Measurements from ENCODE around the gene MRPS34.

The MRPS34 gene

DNA sequence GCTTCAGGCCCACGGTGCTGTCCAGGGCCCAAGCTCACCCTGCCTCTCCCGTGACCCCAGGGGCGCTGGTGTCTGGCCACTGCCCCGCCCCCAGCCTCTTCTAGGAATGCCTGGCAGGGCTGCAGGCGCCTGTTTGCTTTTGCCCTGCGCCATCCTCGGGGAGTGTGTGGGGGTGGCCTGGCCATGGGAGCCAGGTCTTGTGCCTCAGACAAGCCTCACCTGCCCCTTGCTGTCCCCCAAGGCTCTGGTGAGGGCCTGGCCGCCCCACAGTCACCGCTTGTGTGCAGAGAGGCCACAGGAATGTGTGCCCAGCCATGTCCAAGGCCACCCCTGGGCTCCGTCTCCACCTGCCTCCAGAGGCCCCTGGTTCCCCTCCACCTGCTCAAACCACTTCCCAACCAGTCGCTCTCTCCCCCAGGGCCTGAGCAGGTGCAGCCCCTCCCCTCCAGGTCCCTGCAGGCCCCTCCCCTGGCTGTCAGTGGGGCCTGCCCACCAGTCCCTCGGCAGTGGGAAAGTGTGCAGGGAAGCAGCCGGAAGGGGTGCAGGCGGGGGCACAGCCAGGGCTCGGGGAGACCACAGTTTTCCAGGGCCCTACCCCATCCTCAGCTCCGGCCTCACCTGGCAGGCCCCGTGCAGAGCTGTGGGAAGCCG is 21.4 kb upstream of the MRPS34 start:
- DNase-seq, result no peak

DNA sequence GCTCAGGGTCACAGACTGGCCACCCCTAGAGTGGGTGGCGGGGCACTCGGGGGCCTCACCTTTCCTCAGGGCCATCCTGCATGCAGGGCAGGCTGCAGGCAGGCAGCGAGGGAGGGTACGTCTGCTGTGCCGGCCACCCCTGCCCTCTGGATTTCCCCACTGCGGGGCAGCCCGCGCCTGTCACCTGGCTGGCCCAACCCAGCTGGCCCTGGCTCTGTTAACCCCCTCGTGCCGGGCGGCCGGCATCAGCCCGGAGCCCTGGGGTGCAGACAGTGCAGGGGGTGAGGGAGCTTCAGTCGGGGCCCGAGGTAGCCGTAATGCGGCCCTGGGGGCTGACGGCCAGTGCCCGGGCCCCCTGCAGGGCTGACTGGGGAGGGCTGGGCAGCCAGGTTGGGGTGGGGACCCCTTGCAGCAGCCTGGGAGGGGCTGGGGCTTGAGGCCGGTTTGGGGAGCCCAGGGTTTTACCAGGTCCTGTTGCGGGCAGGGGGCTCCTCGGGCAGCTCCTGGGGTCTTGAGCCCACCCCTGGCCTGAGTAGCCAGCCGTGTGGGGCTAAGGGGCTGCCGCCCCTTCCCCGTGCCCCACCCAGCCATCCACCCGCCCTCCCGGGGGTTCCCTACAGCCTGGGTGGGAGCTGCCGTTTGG is 20.8 kb upstream of the MRPS34 start, which contains the start of gene IGFALS:
TSS of gene IGFALS (minus strand) at position 128 of the 643 bp plus-strand sequence. CDS start at position 75, 53 bp downstream.
- no peak for DNase-seq

DNA sequence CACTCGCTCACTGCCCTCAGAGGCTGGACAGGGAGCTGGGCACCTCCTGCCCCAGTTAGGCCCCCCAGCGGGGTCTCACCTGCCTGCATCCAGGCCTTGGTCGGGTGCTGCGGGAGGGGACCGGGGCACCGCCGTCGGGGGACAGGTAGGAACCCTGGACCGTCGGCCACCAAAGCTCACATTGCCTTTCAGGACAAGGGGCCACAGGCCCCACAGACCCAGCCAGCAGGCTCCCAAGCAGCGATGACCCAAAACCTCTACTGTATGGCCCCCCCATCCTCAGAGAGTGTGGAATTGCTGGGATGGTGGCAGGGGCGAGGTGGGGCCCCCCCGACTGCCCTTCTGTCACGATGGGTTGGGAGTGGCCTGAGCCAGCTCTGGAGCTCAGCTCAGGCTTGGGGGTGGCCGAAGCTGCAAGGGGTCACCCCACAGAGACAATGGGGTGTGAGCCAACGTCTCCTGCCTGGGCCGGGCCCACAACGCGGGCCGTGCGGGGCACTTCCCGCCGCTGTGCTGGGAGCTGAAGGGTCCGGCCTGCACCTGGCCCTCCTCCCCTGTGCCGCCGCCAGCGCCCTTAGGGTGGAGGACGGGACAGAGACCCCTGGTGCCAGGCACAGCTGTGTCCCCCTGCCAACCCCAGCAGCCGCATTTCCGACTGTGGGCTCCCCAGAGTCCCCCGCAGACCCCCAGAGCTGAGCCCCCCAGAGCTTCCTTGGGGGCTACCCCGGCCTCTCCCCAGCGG is 20.1 kb upstream of the MRPS34 start:
- no peak for DNase-seq

DNA sequence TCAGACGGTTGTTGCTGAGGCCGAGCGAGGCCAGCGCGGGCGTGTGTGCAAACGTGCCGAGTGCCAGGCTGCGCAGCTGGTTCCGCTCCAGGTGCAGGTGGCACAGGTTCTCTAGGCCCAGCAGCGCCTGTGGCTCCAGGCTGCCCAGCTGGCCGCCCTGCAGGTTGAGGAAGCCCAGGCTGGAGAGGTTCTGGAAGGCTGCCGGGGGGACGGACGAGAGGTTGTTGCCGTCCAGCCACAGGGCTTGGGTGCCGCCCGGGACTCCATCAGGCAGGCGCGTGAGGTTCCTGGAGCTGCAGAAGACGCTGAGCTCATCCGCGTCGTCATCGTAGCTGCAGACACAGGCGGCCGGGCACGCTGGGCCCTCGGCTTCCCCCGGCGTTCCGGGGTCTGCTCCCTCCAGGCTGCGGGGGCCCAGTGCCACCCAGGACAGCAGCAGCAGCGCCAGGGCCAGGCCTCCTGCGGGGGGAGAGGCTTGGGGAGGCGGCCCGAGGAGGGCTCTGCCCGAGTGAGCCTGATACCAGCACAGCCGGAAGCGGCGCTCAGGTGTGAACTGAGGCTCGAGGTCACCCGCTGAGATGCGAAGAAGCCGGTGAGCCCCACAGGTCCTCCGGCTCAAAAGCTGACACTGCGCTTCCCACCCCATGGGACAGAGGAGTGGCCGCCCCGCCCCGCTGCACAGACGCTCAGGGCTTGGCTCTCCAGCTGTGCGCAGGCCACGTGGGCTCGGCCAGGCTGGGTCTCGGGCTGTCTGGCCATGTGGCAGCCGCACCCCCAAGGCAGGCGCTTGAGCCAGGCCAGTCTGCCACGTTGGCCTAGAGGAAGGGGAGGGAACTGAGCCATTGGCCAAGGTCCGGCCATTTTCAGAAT is 19.2 kb upstream of the MRPS34 start:
- DNase-seq, result no peak

DNA sequence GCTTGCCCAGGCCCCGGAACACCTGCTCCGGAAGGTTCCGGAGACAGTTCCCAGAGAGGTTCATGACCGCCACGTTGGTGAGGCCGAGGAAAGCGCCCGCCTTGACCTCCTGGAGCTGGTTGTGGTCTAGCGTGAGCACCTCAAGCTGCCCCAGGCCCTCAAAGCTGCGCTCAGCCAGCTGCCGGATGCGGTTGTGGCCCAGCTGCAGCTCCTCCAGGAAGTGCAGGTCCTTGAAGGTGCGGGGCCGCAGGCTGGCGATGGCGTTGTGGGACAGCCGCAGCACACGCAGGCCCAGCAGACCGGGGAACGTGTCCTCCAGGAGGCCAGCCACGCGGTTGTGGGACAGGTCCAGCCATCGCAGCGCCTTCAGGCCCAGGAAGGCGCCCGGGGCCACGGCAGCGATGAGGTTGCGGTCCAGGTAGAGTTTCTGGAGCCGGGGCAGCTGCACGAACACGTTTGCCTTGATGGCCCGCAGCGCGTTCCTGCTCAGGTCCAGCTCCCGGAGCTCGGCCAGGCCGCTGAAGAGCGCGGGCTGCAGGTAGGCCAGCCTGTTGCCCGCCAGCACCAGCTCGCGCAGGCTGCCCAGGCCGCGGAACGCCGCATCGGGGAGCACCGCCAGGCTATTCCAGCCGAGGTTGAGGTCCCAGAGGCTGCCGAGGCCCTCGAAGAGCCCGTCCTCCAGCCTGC is 18.5 kb upstream of the MRPS34 start:
- no peak for DNase-seq

DNA sequence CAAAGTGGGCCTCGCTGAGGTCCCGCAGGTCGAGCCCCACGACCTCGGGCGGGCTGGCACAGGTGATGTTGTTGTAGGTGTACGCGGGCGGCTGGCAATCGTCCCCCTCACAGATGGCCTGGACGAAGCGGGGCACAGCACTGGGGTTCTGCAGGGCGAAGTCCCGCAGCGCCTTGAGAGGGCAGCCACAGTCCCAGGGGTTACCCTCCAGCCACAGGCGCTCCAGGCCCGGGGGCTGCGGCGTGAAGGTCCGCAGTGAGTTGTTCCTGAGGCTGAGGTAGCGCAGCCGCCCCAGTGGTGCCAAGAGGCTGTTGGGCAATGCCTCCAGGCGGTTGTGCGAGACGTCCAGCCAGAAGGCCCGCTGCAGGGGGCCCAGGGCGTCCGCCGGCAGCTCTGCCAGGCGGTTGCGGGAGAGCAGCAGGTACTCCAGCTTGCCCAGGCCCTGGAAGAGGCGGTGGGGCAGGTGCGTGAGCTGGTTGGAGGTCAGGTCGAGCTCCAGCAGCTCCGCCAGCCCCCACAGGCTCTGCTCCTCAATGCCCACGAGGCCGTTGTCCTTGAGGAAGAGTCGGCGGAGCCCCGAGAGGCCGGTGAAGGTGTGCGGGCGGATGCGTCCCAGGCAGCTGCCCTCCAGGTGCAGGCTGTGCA is 17.8 kb upstream of the MRPS34 start:
- DNase-seq, result no peak

DNA sequence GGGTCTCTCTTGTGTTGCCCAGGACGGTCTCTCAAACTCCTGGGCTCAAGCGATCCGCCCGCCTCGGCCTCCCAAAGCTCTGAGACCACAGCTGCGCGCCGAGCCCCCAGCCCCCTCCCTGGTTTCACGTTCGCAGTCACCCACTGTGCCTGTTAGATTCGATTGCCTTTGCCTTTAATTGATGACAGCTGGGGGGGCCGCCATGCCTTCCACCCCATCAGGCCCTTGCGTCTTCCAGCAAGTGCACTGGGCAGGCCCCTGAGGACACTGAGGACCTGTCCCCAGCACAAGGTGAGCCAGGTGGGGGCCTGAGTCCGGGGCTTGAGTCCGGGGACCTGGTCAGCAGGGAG is 17.3 kb upstream of the MRPS34 start:
- no peak for DNase-seq

DNA sequence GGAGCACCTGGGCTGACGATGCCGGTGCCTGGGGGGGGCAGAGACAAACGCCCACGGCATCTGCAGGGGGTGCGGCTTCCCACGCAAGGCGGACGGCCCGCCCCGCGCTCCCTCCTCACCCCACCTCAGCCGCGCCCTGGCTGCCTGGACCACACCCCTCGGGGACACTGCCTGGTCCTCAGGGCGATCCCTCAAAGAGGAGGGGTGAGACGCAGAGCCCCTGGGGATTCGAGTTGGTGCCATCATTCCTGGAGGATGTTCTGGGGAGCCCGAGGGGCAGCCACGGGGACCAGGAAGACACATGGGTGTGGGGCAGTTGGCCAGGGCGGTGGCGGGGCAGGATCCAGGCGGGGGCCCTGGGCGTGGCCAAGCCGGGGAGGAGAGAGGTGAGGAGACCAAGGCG is 16.7 kb upstream of the MRPS34 start:
- DNase-seq, result no peak

DNA sequence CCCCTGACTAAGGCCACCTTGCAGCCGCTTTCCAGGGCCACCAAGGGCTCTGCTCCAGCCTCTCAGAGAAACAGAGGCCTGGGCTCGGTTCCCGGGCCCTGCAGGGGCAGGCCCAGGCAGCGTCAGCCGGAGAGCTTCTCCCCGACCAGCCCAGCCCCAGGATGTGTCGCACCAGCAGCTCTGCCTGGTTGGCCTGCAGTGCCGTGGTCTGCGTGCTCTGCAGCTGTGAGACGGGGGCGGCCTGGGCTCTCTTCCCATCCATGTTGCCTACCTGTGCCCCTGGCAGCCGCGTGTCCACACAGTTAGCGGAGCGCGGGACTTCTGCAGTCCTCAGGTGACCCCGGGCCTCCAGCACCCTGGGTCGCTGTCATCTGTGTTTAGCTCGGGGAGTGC is 15.8 kb upstream of the MRPS34 start:
- DNase-seq, result no peak

DNA sequence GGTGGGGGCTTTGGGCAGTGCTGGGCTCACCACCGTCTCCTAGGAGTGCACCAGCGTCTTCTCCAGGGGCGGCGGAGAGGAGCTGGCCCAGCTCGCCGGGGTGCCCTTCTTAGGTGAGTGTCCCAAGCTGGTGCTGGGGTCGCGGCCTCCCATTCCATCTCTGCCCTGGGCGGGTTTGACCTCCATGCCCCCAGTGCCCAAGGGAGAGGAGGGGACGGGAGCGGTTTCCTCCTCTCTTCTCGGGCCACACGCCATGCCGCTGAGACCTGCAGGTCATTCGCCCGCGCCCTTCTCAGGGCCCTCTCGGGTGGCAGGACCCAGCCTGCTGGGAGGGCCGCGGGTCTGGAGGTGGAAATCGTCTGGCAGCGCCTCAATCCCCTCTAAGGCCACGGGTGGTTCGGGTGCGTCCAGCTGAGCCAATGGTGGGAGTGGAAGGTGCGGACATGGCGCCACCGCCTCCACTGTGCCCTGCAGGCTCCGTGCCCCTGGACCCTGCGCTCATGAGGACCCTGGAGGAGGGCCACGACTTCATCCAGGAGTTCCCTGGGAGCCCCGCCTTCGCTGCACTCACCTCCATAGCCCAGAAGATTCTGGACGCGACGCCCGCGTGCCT is 15.3 kb upstream of the MRPS34 start:
- DNase-seq, result no peak

DNA sequence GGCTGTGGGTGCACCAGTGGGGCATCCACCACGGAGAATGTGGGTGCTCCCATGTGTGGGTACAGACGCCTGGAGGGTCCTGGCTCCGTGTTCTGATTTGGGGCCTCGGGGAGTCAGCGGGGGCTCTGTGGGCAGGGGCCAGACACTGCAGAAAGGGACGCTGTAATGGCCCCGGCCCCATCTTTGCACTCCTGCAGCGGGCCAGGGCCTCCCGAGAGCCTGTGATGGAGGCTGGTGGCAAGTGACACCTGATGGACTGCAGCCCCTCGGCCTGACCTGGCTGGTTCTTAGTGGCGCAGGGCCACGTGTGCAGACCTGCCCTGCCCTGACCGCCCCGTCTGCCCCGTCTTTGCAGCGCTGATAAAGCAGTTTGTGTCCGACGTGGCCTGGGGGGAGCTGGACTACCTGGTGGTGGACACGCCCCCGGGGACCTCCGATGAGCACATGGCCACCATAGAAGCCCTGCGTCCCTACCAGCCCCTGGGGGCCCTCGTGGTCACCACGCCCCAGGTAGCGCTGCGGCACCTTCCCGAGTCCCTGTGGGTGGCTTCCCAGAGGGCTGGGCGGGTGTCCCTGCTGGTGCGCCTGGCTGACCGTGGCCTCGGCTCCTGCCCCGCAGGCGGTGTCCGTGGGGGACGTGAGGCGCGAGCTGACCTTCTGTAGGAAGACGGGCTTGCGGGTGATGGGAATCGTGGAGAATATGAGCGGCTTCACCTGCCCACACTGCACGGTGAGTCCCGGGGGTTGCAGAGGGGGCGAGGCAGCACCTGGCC is 14.6 kb upstream of the MRPS34 start:
- no peak for DNase-seq

DNA sequence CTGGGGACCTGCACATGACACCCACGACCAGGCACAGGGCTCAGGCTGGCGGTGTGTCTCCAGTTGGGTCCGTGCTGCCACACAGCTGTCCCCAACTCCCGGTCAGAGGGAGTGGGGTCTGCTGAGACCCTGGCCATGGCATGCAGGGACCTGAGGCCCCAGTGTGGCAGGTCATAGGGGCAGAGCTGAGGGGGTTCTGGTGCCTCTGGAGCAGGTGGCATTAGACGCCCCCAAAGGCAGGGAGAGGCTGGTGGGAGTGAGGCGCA is 14.1 kb upstream of the MRPS34 start:
- no peak for DNase-seq

DNA sequence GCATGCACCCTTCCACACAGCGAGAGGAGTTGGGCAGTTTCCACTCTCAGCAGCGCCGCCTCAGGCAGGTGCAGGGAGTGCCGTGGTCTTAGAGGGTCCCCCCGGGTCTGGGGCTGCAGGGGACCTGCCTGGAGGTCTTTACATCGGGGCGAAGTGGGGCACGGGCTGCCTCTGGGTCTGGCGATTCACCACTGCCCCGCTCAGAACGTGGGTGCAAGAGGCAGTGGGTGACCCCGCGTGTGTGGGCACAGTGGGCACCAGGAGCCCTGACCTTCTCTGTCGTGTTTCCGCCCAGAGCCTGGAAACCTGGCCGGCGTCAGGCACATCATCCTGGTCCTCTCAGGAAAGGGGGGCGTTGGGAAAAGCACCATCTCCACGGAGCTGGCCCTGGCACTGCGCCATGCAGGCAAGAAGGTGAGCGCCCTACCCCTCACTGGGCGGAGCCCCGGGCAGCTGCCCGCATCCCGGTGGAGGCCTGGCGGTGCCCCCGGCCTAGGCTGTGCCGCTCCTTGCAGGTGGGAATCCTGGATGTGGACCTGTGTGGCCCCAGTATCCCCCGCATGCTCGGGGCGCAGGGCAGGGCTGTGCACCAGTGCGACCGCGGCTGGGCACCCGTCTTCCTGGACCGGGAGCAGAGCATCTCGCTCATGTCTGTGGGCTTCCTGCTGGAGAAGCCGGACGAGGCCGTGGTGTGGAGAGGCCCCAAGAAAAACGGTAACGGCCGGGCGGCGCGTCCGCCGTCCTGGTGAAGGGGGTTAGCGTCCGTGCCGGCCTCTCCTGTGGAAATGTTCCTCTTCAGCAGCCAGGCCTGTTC is 13.5 kb upstream of the MRPS34 start:
- DNase-seq, result no peak

DNA sequence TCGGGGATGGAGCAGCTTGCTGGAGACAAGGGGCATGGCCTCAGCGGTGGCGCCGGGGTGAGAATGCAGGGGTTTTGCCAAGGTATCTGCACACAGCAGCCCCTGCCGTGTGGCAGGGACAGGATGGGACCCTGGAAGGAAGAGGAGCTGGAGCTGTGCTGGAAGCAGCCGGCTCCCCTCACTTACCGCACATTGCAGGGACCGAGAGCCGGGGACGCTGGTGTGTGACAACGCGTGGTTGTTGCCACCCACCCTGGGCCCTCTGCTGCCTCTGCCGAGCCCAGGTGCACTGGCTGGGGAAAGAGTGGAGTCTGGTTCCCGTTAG is 12.9 kb upstream of the MRPS34 start:
- no peak for DNase-seq

DNA sequence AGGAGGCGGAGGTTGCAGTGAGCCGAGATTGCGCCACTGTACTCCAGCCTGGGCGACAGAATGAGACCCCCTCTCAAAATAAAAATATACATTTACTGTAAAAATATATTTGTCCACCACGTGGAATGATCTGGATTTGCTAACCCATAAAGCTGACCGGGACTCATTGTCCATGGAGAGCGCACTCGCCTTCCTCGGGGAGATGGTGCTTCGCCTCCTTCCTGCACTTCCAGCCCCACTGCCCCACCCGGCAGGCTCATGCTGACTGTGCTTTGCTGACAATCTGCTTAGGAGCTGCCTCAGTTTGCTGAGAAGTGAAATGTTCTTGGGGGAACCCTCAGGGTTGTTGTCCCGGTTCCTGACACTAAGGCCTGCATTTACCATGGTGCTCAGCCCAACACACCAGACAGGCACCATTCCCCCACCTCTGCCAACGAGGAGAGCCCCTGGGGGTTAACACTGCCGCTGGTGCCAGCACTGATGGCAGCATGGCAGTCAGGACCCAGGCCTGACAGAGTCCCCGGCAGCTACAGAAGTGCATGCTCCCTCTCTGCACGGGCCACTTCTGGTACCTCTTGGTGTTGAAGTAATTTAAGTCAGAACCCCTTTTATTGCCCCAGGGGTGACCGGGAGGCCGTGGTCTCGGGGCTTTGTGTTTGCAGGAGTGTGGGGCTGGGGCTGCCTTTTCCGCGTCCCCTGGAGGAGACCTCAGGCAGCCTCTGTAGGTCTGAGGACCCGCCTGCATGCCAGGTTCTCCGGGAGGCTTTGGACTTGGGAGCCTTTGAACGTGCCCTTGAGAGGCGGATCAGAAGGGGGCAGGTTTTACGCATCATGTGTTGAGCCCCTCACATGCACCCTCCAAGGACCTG is 12.3 kb upstream of the MRPS34 start:
- no peak for DNase-seq

DNA sequence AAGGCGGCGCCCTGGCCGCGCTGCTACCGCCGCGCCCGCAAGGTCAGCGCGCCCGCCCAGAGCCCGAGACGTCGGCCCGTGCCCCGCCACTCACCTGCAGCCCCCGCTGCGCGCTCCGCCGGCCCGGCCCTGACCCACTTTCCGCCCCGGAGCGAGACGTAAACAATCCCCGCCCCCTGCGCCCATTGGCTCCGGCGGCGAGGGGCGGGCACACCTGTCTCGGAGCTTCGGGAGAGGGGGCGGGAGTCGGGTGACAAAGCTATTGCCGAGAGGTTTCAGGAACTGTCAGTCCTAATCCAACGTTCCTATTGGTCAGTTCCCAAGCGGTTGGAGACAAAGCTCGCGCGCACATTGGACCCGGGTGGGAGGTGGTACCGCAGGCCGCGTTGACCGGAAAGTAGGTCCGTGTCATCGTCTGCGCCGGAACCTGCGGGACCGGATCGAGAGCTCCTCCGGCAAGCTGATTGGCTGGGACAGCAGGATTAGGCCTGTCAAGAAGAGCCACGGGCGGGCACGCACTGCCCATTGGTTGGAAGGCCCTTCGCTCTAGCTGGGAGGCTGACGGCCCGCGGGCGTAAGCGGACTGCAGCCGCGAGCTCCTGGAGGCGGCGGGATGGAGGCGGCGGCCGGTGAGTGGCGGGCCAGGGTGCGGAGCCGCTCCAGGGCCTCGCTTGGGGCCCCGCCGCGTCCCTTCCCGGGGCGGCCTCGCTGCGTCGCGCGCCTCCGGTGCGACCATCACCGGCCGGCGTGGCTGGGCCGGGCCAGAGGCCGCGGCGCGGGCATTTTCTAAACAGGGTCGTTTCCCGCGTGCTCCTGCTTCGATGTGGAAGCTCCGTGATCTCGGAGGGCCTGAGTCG is 9.7 kb upstream of the MRPS34 start, which contains the start of the genes NUBP2 and SPSB3:
TSS of gene NUBP2 (plus strand) at position 553 of the 857 bp plus-strand sequence. CDS start at position 614, 61 bp downstream.
TSS of gene SPSB3 (minus strand) at position 164 of the 857 bp plus-strand sequence. CDS start 1,088 bp downstream, outside the sequence.
- DNase-seq, result peak; percentile 100

DNA sequence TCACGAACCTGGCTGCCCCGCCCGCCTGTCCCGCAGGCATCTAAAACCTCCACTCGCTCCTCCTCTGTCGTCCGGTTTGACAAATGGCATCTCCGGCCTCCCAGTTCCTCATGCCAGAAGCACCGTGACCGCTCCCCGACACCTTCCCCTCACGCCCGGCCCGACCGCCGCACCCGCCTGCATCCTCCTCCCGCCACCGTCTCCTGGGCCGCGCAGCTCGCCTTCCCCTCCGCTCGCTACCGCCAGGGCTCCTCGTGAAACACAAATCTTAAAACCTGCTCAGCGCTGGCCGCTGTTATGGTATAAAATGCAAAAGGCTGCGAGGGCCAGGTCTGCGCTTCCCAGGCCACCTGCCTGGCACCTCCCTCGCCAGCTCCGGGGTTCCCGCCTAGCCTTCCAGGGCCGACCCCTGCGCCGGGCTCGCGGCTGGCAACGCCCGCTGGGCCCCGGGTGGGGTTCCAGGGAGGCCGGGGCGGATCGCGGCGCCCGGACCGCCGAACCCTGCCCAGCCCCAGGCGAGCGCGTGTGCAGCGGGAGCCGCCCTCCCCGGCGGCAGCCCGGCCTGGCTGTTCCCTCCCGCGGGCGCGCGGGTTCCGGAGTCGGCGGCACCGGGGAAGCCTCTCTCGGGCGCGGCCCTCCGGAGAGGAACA is 8.9 kb upstream of the MRPS34 start:
- peak; percentile 53 for DNase-seq

DNA sequence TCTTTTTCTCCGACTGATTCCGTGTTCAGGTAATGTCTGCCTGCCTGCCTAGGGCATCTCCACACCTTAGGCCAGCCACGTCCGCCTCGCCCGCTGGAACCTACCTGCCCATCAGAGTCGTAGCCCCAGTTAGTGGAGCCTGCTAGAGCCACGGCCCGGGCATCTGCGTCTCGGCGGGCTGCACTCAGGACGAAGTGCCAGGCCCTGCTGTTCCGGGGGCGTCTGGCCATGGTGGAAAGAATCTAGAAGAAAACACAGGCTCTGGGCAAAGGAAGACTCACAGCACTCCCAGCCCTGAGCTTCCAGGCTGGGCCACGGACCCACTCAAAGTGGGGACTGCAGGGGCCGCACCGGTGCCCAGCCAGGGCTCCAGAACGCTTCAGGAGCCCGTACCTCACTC is 8.3 kb upstream of the MRPS34 start:
- no peak for DNase-seq
